BE2C (cell line): Measurements from ENCODE around the gene GPAT2.
"Not testable (repeated sequence)": the region's sequence is repeated elsewhere in the genome, so short reads cannot be mapped to it uniquely, and the experiment has no call there.

Experiments
- DNase-seq: peaks from one replicate; pipeline ENCODE4 v3.0.0-alpha.2; 2020
- H3K27me3 ChIP-seq: fragments of 250-450 bp; sonication (Bioruptor Pico); 2 replicates; pipeline ENCODE4 v1.5.1; 2020; ENCODE audit warnings: mild to moderate bottlenecking
- H3K36me3 ChIP-seq: fragments of 250-450 bp; sonication (Bioruptor Pico); 2 replicates; pipeline ENCODE4 v1.5.1; 2020; ENCODE audit warnings: mild to moderate bottlenecking
- H3K4me1 ChIP-seq: fragments of 250-450 bp; sonication (Bioruptor Pico); 2 replicates; pipeline ENCODE4 v1.5.1; 2020
- H3K4me3 ChIP-seq: 2 replicates; pipeline ENCODE4 v1.5.1; 2011; ENCODE audit warnings: low read depth, low read length
- H3K9me3 ChIP-seq: fragments of 250-450 bp; sonication (Bioruptor Pico); 2 replicates; pipeline ENCODE4 v1.5.1; 2020
- CTCF ChIP-seq: IDR thresholded peaks from 2 replicates; pipeline ENCODE4 v1.5.1; 2012; ENCODE audit warnings: mild to moderate bottlenecking, low read depth, low read length

The GPAT2 gene

GRCh38 chr2:96066511-96066910, 31.8 kb upstream of the GPAT2 start:
- H3K4me3 ChIP-seq, H3K4me1 ChIP-seq, H3K9me3 ChIP-seq, H3K36me3 ChIP-seq, DNase-seq, H3K27me3 ChIP-seq: not testable (repeated sequence)

- H3K36me3 ChIP-seq, H3K4me3 ChIP-seq, DNase-seq, H3K27me3 ChIP-seq, H3K9me3 ChIP-seq, H3K4me1 ChIP-seq: not testable (repeated sequence)
Observed at GRCh38 chr2:96065954-96066353, 31.2 kb upstream of the GPAT2 start.

GRCh38 chr2:96065381-96065930, 30.7 kb upstream of the GPAT2 start:
- peak; percentile 44 for DNase-seq
- H3K27me3 ChIP-seq: no peaks in the 10 kb centered on the region
- no peak for TF ChIP-seq CTCF
- H3K4me3 ChIP-seq: no peak overlapping the region
- no peaks in the 10 kb centered on the region for H3K9me3 ChIP-seq
- H3K4me1 ChIP-seq: no peaks in the 10 kb centered on the region
- H3K36me3 ChIP-seq: no peaks in the 10 kb centered on the region

GRCh38 chr2:96064760-96065159, 30.0 kb upstream of the GPAT2 start:
- not testable (repeated sequence) for H3K36me3 ChIP-seq, DNase-seq, H3K4me1 ChIP-seq, H3K9me3 ChIP-seq, H3K4me3 ChIP-seq, H3K27me3 ChIP-seq

GRCh38 chr2:96064047-96064675, 29.4 kb upstream of the GPAT2 start:
- not testable (repeated sequence) for H3K27me3 ChIP-seq, H3K4me3 ChIP-seq, H3K36me3 ChIP-seq, H3K9me3 ChIP-seq, H3K4me1 ChIP-seq, DNase-seq

GRCh38 chr2:96063116-96063899, 28.6 kb upstream of the GPAT2 start:
- H3K4me3 ChIP-seq, H3K4me1 ChIP-seq, H3K36me3 ChIP-seq, H3K9me3 ChIP-seq, H3K27me3 ChIP-seq: not testable (repeated sequence)
- peak; percentile 26 for DNase-seq

GRCh38 chr2:96062483-96062882, 27.8 kb upstream of the GPAT2 start:
- not testable (repeated sequence) for H3K4me1 ChIP-seq, H3K9me3 ChIP-seq, H3K4me3 ChIP-seq, H3K36me3 ChIP-seq, DNase-seq, H3K27me3 ChIP-seq

- H3K27me3 ChIP-seq, H3K36me3 ChIP-seq, H3K9me3 ChIP-seq, H3K4me1 ChIP-seq, H3K4me3 ChIP-seq, DNase-seq: not testable (repeated sequence)
Observed at GRCh38 chr2:96061901-96062300, 27.2 kb upstream of the GPAT2 start.

- DNase-seq, H3K4me3 ChIP-seq, H3K4me1 ChIP-seq: not testable (repeated sequence)
Observed at GRCh38 chr2:96061197-96061817, 26.6 kb upstream of the GPAT2 start.

GRCh38 chr2:96060325-96060724, 25.6 kb upstream of the GPAT2 start:
- not testable (repeated sequence) for H3K27me3 ChIP-seq, H3K36me3 ChIP-seq, H3K4me1 ChIP-seq, H3K9me3 ChIP-seq, DNase-seq, H3K4me3 ChIP-seq

More at GRCh38 chr2:96061197-96061817, 26.6 kb upstream of the GPAT2 start:
- H3K36me3 ChIP-seq, H3K9me3 ChIP-seq, H3K27me3 ChIP-seq: not testable (repeated sequence)

GRCh38 chr2:96059443-96059842, 24.7 kb upstream of the GPAT2 start:
- DNase-seq, H3K9me3 ChIP-seq, H3K4me1 ChIP-seq, H3K27me3 ChIP-seq, H3K36me3 ChIP-seq, H3K4me3 ChIP-seq: not testable (repeated sequence)

- not testable (repeated sequence) for H3K27me3 ChIP-seq, H3K4me1 ChIP-seq
Observed at GRCh38 chr2:96055830-96056229, 21.1 kb upstream of the GPAT2 start.

GRCh38 chr2:96054537-96054936, 19.8 kb upstream of the GPAT2 start:
- H3K36me3 ChIP-seq, H3K27me3 ChIP-seq, DNase-seq, H3K9me3 ChIP-seq, H3K4me3 ChIP-seq, H3K4me1 ChIP-seq: not testable (repeated sequence)

More at GRCh38 chr2:96055830-96056229, 21.1 kb upstream of the GPAT2 start:
- H3K36me3 ChIP-seq, H3K4me3 ChIP-seq, DNase-seq, H3K9me3 ChIP-seq: not testable (repeated sequence)

GRCh38 chr2:96053385-96053784, 18.7 kb upstream of the GPAT2 start:
- H3K36me3 ChIP-seq, H3K4me3 ChIP-seq, H3K4me1 ChIP-seq, H3K27me3 ChIP-seq, H3K9me3 ChIP-seq, DNase-seq: not testable (repeated sequence)

GRCh38 chr2:96052632-96053031, 17.9 kb upstream of the GPAT2 start:
- DNase-seq, H3K4me3 ChIP-seq, H3K36me3 ChIP-seq, H3K9me3 ChIP-seq, H3K27me3 ChIP-seq, H3K4me1 ChIP-seq: not testable (repeated sequence)
